HG02588 (cell line): ENCODE results near the gene TNFAIP8.

Source experiments
- ATAC-seq: cut with Tn5 transposase; IDR thresholded peaks from one replicate; pipeline ENCODE4 v1.9.1; 2021; ENCODE audit warnings: mild to moderate bottlenecking, moderate library complexity; ENCODE audit not compliant: unreplicated experiment

TNFAIP8 gene

DNA sequence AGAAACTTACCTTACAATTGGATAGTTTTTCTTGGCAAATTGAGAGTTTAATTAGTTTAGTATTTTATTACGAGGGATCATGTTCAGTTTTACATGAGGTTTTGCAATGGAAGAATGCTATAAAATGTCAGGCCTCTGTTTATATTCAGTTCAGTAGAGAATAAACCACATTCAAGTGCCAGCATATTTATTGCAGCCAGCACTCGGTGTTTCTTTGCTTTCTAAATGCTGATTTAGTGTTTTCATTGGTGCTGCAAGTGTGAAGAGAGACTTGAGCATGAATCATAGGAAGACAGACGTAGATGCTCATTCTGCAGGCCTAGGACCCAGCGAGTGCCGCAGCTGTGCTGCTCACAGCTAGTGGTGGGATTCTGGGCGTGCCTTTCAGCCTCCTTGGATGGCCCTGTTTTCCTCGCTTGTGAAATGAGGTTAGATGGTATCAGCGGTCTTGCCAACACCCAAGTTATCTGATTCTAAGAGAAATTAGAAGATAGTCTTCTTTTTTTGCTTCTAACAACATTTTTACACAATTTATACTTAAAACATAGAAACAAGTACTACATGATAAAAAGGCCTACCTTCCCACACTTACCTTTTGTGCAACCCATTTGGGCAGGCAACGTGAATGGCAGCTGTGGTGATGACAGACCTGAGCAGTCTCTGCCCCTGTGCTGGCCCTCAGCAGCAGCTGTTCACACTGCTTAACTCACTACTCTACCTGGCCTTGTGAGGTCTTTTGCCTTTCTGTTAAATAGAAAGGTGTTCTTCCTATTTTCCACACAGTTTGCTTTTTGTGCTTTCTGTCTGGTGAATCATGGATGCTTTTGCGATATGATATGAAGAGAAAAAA lies 26.8 kb upstream of the TNFAIP8 start:
- ATAC-seq, result no peak

DNA sequence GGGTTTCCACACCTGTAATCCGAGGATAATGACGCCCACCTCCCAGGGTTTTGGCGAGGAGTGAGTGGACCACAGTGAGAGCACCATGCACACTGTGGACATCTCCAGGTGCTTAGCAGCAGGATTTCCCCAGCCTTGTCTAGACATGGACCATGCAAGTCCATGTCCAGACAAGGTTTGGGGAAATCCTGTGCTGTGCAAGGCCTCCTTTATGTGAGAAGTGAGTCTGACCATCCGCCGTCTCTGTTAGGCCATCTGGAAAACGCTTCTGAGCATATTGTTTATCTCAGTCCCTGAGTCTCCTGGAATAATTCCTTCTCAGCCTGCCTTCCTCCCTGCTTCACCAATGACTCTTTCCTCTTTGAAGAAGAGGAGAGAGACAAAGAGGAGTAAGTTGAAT lies 26.2 kb upstream of the TNFAIP8 start:
- ATAC-seq, result no peak

DNA sequence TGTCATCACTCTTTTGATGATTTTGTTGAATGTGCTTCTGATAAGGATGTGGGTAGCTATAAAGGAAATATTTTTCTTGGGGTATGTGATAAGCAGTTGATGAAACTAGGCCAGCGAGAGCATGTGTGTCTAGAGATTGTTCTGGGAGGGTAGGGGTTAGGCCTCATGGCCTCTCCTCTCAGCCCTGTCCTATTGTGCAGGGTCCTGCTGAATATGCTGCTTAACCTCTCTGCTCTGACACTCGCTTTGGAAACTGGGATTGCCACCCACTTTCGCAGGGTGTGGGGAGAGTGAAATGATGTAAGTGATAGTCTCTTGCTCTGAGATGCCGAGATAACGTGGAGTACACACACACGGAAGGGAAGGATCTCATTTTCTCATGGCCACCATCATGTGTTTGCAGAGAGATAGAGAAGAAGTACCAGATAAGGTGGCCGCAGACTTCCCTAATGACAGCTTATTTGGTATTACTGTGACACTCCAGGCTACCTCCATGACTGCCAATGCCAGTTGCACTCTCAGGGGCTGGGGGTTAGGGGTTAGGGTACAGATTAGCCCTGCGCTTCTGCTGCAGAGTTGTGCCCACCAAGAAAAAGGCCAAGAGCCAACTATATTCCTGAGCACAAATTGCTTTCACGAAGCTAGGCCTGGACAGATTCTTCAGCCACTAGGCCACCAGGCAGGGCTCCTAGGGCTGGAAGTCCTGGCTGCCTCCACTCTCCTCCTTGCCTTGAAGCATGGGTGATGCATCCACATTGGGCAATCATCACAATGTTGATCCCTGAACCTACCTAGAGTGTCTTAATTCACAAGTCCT lies 25.2 kb upstream of the TNFAIP8 start:
- no peak for ATAC-seq

DNA sequence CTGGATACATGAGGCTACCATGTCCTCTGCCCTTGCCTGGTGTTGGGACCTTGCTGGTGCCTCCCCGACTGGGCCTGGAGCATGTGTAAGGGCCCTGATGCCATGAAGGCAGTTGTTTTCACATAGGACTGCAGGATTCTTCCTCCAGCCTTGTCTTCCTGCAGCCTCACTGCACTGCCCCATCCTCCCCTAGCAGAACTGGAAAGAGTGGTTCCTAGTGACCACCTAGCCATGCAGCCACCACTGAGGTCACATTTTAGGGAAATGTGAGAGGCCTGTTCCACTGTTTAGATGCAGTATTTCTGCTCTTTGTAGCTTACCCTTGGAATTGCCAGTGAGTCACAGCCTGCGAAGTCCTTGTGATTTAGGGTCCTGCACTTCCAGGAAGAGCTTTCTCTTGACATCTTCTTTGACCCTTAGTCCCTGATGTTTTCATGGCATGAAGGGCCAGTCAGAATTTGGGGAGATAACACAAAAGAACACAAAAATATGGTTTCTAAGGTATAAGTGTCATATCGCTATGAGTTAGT lies 24.2 kb upstream of the TNFAIP8 start:
- no peak for ATAC-seq

DNA sequence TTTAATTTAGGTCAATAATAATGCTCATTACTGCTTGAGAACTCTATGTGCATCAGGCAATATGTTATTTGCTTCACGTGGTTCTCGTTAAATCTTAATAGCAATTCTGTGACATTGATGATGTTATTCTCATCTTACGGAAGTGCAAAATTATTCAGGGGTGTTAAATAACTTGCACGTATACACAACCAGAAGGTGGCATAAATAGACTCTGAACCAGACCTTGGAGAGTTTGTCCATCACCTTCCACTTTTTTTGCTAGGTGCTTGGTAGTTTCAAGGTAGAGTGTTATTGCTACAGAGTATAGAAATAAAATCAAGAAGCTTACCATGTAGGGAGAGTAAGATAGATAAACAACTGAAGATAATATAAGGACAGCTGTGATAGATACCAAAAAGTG lies 23.6 kb upstream of the TNFAIP8 start:
- no peak for ATAC-seq

DNA sequence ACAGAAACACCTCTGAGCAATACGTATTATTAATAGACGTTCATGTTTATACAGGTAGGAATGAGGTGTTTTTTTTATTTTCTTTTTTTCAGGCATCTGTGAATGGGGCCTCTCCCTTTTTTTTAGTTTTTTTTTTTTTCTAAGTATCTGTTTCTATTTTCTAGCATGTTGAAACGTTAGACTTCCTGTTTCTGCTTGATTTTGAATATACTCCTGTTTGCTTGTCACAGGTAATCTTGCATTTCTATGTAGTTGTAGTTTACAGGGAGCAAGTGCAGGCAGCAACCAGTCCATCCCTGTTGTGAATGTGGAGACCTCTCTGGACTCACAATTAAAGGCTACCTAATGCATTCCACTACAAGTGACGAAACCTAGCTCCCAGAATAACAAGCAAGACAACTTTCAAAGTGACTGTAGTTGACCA lies 22.8 kb upstream of the TNFAIP8 start:
- peak; percentile 35 for ATAC-seq

DNA sequence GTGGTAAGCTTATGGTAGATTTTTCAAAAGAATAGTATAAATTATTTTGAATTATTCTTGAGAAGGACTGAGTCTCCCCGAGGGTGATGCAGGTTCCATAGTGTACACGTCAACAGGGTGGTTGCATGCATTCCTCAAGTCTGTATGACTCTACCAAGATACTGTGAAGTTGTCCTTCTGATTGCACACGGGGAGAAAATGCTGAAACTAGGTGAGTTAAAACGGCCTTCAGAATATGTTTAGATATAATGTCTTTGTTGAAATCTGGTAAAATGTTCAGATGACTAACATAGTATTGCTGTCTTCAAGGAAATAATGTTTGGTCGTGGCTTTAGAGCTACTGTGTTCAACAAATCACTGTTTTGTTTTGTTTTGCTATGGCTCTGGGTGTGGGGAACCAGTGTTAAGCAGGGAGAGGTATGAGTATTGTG lies 22.4 kb upstream of the TNFAIP8 start:
- ATAC-seq, result peak; percentile 29

DNA sequence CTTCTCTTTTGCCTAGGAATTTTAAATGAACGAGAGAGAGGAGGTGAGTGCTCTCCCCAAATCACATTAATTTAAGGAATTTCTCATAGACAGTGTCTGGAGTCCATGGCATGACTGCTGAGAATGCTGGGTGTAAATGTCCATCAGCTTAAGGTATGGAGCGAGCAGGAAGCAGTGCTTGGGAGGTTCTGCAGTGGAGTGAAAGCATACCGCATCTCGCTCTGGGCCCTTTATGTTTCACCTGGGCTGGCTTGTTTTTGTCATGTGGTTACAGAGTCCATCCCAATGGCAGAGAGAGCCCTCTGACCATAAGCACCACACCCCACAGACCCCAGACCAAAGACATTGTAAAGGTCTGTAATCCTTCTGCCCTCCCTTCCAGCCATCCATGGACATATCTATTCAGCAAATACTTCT lies 20.6 kb upstream of the TNFAIP8 start:
- ATAC-seq, result no peak

DNA sequence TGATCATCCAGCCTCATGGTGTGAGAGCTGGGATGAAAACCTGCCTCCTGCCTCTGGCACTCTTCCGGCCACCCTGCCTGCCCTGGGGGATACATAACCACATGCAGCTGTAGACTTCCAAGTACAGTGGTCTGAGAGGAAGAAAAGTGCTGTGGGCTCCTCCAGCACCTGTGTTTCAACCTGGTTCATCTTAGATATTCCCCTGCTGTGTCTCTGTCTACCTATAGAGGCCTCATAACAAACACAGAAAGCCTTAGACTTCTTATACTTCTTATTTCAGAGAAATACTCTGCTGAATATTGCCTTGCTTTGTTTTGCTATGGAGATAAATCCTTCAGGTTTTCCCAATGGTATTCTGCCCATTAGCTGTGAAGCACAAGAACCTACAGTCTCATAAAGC lies 19.6 kb upstream of the TNFAIP8 start:
- no peak for ATAC-seq

DNA sequence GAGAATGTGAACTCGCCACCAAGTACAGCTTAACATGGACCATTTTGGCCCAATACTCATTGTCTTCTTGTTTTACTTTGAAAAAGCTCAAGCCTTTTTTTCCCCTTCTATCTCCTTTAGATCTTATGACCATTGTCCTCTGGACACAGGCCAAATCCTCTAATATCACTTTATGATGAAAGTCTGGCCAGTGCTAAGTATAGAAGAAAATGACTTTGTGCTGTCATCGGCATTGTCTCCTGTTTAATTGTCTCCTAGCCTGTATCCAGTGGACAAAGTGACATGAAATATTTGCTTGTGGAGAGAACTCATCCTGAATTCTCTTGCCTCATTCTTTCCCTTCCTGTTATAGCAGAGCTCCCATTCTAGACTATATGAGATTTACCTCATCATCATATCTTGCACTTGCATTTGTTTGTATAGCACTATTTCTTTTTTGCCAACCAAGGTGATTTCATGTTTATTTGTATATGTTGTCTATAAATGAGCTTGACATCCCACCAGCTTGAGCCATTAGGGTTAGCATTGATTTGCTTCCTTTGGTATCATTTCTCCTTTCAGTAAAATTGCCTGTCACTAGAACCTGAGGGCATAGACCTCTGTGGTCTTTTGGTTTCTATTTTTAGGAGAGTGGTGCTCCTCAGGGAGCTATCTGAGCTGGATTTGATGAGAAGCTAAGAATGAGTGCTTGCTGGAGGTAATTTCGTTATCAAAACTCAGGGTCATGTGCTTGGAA lies 18.8 kb upstream of the TNFAIP8 start:
- no peak for ATAC-seq

DNA sequence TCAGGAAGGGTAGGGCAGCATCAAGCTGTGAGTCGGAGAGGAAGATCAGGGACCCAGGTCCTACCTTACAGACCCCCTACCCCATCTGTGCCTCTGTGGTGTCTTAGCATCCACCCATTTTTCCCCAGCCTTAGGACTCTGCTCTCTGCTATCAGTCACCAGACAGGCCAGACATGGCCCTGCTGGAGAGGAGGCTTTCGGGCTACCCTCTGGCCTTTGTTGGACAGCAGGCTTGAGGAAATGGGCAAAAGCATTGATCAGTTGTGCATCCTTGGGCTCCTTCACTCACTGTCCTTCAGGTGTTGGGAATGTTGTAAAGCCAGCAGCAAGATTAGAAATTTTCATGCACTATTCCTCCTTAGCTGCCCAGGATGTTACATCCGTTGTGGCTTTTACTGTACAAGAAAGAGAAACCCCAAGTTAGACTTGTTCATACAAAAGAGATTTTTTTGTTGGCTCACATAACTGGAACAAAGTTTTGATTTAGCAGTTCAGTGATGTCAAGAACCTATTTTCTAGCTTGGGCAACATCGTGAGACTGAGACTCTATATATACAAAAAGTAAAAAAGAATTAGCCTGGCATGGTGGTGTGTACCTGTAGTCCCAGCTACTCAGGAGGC lies 17.4 kb upstream of the TNFAIP8 start:
- ATAC-seq, result no peak

DNA sequence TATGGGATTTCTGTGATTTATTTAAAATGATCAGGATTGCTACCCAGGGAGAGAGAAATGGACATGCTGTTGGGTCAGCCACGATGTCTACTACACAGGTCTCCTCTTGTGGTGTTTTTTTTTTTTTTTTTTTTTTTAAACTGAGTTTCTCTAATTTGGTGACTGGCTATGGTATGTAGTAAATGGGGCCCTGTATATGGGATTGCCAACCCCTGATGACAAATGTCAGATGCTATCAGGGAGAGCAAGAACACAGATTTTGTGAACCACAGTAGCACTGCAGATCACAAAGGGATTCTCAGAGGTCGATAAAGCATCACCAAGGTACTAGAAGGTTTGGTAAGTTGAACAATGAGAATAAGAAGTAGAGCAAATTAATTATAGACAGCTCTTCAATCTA lies 16.5 kb upstream of the TNFAIP8 start:
- no peak for ATAC-seq

DNA sequence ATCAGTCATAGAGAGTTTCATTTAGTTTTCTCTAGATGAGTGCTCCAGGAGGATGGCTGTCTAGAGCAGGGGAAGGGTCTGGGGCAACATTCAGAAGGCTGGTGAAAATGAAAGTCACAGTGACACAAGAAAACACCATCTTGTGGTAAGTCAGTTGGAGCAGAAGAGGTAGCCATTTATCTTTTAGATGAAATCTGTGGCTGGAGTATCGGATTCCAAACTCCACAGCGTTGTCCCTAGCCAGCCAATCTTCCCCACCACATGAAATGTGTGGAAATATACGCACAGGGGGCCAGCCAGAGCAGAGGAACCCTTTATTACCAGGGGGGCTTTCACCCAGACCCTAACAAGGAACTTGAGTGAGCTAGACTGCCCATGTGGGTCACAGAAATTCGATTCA lies 15.9 kb upstream of the TNFAIP8 start:
- no peak for ATAC-seq

DNA sequence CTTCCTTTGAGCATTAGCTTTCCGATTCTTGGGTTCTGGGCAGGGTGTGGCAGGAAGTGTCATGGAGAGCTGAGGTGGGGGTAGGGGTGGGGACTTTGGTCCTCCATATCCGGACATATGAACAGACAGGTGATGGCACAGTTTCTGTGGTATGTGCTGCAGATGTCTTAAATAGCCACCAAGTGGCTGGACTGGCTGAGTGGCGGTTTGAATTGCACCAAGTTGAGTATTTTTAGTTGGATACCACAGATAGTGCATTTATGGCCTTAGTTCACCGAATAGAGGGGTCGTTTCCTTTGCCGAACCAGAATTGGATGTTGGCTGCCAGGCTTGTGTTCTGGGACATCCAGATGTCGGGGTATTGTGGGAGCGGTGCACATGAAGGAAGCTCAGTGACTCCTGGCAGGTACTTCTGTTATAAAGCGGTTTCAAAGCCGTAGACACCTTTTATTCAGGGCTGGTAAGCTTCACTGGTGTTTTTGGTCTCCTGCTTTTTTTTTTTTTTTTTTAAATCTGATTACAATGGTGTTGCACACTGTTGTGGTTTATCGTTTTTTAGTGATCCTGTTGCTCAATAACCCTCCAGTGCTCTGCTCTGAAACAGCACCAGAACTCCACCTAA lies 15.1 kb upstream of the TNFAIP8 start:
- ATAC-seq, result peak; percentile 62

DNA sequence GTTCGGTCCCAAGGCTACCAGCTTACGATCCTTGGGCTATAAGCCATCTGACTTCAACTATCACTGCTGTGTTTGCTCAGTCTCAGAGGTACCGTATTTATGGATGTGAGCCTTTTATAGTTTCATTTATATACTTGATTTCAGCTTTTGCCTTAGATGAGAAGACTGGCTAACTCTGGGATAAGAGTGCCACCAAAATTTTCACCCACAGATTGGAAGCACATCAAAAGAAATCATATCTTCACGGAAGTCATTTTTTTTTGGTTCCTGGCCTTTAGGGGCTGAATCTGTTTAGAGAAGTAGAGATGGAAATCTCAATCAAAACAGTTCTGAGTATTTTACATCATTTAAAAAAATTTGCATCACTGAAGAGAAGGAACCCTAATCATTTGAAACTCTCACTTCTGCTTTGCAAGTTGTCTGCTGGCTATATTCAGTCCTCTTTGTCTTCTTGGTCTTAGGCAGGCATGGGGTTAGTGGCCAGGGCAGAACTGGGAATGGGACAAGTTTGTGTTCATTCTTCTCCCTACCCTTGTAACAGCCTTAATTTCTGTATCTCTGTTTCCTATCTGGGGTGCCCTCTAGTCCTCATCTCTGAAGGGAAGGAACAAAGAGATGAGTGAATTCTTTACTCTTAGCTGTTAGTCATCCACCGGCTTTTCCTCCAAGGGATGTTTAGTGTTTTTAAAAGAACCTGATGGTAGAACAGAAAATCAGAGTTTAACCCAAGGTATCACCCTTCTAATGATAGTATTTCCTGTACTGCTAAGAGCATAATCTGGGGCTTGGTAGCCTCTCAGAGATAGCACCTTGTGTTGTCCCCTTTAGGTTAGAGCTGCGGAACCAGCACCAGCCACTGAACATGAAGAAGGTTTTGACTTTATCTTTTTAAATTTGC lies 14.1 kb upstream of the TNFAIP8 start:
- peak; percentile 49 for ATAC-seq

DNA sequence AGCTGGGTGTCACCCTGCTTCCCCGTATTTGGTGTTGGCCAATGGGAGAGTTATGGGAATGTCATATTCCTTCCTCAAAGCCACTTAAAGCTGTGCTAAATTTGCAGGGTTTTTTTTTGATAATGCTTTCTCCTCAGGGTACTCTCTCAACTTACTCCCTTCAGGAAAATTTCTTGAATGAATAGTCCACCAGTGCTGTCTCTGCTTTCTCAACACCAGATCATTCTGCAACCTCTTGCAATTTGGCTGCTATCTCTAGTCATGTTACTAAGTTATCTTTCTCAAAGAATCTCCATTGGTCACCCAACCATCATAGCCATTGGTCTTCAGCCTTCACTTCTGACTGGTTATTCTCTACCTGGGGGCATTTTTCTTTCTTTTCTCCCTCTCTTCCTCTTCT lies 13.4 kb upstream of the TNFAIP8 start:
- ATAC-seq, result no peak

DNA sequence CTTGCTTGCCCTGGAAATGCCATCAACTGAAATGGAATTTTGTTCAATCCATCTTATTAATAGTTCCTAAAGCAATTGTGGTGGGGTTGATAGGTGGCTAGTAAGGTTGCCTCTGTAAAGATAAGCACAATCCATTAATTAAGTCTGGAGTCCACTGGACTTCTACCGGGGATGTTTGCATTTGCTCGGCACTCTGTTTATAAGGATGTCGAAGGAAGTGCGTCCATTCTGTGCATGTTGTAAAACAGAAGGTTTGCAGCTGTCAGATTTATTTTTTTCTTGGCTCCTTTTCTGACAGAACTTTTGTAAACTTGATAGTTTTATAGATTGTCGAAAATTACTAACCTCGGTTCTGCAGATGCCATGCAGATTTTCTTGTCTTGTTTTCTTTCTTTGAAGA lies 12.8 kb upstream of the TNFAIP8 start:
- no peak for ATAC-seq

DNA sequence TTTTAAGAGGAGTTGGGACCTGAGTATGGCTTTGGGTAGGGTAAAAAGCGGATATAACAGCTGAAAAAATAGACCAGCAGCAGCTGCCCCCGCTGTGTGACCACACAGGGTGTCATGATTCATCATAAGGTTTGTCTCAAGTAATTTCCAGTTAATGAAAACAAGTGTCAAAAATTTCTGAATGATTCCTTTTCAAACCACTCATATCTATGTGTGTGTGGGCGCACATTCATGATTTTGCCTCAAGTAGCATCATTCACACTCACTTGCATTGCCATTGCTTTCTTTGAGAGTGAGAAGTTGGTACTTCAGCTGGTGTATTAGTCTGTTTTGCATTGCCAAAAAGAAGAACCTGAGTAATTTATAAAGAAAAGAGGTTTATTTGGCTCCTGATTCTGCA lies 12.1 kb upstream of the TNFAIP8 start:
- ATAC-seq, result peak; percentile 16

DNA sequence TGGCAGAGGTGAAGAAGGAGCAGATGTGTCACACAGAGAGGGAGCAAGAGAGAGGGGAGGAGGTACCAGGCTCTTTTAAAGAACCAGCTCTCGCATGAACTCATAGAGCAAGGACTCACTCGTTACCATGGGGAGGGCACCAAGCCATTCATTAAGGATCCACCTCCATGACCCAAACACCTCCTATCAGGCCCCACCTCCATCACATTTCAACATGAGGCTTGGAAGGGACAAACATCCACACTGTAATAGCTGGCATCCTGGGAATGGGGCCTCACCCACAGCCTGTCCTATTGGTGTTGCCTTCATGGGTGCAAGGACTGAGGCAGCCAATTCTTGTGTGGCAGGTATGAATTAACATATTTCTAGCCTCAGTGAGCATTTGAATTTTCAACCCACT lies 11.6 kb upstream of the TNFAIP8 start:
- ATAC-seq, result no peak
